GM23338 (cell line): ENCODE results near the gene TTC23. TPM values are rescaled to one million over a fixed set of nuclear protein-coding genes. Genes with fewer than 3 reads are reported as not detected.

ENCODE experiments used
- EZH2 ChIP-seq: fragments of 200-600 bp; sonication (generic); IDR thresholded peaks from one replicate; pipeline ENCODE4 v1.8.0; 2017; ENCODE audit warnings: antibody characterized with exemption, mild to moderate bottlenecking, low read depth; ENCODE audit not compliant: unreplicated experiment
- EZH2phosphoT487 ChIP-seq: fragments of 200-600 bp; sonication (generic); IDR thresholded peaks from one replicate; pipeline ENCODE4 v1.8.1; 2018; ENCODE audit warnings: antibody characterized with exemption; ENCODE audit not compliant: unreplicated experiment
- STAT1 ChIP-seq: IDR thresholded peaks from one replicate; pipeline ENCODE4 v1.6.1; 2016; ENCODE audit warnings: antibody characterized with exemption; ENCODE audit not compliant: unreplicated experiment
- ZNF114 ChIP-seq: fragments of 250-450 bp; sonication (Bioruptor Pico); IDR thresholded peaks from 2 replicates; pipeline ENCODE4 v1.5.0; 2020; ENCODE audit warnings: mild to moderate bottlenecking, moderate library complexity
- polyA plus RNA-seq: library from polyadenylated mRNA; unstranded; fragments of >200 nt; fragmentation: Nextera tagmentation; extraction: Ambion mirVana; gene quantifications from 2 replicates; pipeline ENCODE4 v1.2.1, GENCODE V29; 2016
- total RNA-seq: library from RNA; depleted of rRNA; stranded (reverse); fragments of >200 nt; shearing (Covaris generic); gene quantifications from 2 replicates; pipeline ENCODE4 v1.2.3, GENCODE V29; 2014
- TF ChIP-seq, protein P1 (sequence below): fragments of 250-450 bp; sonication (Bioruptor Pico); IDR thresholded peaks from 2 replicates; pipeline ENCODE4 v1.5.0; 2020; ENCODE audit warnings: mild to moderate bottlenecking, moderate library complexity
- TF ChIP-seq, protein P2 (sequence below): IDR thresholded peaks from 2 replicates; pipeline ENCODE4 v1.6.1; 2016; ENCODE audit warnings: antibody characterized with exemption
- TF ChIP-seq, protein P3 (sequence below), 2 experiments: fragments of 200-600 bp in 1 of 2; sonication (generic) in 1 of 2; conservative IDR thresholded peaks; 2 replicates each; pipeline versions ENCODE4 v1.5.1 to v1.6.1; 2016 to 2017; ENCODE audit warnings: antibody characterized with exemption in 2 of 2, low read depth in 2 of 2, mild to moderate bottlenecking in 2 of 2, moderate library complexity in 1 of 2
- TF ChIP-seq, protein P4 (sequence below): IDR thresholded peaks from one replicate; pipeline ENCODE4 v1.6.1; 2018; ENCODE audit warnings: antibody characterized with exemption; ENCODE audit not compliant: unreplicated experiment

The TTC23 gene
- total and polyA plus RNA-seq, 2 experiments from 2014 or later = 6.3 to 25.2 TPM

DNA sequence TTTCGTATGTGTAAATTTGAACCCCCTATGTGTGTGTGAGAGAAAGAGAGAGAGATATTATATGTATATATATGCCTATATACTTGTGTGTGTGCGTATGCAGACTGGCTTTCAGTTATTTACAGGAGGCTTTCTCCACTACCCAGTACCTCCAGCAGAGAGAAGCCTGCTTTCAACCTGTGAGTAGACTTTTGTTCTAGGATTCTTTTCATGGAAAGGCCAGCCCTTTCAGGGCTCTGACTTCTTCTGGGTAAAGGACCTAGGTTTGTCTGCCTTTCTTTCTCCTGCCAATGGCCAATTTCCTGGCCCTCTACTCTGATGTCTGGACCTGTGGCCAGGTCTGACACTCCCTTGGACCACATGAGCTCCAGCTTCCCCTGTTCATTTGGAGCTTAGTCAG is 25.7 kb upstream of the TTC23 start (continued):
- TF ChIP-seq, protein P1, sequence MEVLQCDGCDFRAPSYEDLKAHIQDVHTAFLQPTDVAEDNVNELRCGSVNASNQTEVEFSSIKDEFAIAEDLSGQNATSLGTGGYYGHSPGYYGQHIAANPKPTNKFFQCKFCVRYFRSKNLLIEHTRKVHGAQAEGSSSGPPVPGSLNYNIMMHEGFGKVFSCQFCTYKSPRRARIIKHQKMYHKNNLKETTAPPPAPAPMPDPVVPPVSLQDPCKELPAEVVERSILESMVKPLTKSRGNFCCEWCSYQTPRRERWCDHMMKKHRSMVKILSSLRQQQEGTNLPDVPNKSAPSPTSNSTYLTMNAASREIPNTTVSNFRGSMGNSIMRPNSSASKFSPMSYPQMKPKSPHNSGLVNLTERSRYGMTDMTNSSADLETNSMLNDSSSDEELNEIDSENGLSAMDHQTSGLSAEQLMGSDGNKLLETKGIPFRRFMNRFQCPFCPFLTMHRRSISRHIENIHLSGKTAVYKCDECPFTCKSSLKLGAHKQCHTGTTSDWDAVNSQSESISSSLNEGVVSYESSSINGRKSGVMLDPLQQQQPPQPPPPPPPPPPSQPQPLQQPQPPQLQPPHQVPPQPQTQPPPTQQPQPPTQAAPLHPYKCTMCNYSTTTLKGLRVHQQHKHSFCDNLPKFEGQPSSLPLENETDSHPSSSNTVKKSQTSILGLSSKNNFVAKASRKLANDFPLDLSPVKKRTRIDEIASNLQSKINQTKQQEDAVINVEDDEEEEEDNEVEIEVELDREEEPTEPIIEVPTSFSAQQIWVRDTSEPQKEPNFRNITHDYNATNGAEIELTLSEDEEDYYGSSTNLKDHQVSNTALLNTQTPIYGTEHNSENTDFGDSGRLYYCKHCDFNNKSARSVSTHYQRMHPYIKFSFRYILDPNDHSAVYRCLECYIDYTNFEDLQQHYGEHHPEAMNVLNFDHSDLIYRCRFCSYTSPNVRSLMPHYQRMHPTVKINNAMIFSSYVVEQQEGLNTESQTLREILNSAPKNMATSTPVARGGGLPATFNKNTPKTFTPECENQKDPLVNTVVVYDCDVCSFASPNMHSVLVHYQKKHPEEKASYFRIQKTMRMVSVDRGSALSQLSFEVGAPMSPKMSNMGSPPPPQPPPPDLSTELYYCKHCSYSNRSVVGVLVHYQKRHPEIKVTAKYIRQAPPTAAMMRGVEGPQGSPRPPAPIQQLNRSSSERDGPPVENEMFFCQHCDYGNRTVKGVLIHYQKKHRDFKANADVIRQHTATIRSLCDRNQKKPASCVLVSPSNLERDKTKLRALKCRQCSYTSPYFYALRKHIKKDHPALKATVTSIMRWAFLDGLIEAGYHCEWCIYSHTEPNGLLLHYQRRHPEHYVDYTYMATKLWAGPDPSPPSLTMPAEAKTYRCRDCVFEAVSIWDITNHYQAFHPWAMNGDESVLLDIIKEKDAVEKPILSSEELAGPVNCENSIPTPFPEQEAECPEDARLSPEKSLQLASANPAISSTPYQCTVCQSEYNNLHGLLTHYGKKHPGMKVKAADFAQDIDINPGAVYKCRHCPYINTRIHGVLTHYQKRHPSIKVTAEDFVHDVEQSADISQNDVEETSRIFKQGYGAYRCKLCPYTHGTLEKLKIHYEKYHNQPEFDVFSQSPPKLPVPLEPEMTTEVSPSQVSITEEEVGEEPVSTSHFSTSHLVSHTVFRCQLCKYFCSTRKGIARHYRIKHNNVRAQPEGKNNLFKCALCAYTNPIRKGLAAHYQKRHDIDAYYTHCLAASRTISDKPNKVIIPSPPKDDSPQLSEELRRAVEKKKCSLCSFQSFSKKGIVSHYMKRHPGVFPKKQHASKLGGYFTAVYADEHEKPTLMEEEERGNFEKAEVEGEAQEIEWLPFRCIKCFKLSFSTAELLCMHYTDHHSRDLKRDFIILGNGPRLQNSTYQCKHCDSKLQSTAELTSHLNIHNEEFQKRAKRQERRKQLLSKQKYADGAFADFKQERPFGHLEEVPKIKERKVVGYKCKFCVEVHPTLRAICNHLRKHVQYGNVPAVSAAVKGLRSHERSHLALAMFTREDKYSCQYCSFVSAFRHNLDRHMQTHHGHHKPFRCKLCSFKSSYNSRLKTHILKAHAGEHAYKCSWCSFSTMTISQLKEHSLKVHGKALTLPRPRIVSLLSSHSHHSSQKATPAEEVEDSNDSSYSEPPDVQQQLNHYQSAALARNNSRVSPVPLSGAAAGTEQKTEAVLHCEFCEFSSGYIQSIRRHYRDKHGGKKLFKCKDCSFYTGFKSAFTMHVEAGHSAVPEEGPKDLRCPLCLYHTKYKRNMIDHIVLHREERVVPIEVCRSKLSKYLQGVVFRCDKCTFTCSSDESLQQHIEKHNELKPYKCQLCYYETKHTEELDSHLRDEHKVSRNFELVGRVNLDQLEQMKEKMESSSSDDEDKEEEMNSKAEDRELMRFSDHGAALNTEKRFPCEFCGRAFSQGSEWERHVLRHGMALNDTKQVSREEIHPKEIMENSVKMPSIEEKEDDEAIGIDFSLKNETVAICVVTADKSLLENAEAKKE = no peak
- TF ChIP-seq ZNF114 (CRISPR knock-in tag) = no peak
- TF ChIP-seq EZH2 = no peak
- TF ChIP-seq STAT1 = no peak
- TF ChIP-seq, protein P2, sequence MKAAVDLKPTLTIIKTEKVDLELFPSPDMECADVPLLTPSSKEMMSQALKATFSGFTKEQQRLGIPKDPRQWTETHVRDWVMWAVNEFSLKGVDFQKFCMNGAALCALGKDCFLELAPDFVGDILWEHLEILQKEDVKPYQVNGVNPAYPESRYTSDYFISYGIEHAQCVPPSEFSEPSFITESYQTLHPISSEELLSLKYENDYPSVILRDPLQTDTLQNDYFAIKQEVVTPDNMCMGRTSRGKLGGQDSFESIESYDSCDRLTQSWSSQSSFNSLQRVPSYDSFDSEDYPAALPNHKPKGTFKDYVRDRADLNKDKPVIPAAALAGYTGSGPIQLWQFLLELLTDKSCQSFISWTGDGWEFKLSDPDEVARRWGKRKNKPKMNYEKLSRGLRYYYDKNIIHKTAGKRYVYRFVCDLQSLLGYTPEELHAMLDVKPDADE = no peak
- no peak for TF ChIP-seq EZH2phosphoT487
- TF ChIP-seq, protein P3, sequence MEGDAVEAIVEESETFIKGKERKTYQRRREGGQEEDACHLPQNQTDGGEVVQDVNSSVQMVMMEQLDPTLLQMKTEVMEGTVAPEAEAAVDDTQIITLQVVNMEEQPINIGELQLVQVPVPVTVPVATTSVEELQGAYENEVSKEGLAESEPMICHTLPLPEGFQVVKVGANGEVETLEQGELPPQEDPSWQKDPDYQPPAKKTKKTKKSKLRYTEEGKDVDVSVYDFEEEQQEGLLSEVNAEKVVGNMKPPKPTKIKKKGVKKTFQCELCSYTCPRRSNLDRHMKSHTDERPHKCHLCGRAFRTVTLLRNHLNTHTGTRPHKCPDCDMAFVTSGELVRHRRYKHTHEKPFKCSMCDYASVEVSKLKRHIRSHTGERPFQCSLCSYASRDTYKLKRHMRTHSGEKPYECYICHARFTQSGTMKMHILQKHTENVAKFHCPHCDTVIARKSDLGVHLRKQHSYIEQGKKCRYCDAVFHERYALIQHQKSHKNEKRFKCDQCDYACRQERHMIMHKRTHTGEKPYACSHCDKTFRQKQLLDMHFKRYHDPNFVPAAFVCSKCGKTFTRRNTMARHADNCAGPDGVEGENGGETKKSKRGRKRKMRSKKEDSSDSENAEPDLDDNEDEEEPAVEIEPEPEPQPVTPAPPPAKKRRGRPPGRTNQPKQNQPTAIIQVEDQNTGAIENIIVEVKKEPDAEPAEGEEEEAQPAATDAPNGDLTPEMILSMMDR (conservative IDR thresholded peaks at IDR 0.05; ENCODE audit: low read depth in 2 of 2) = no peak
- TF ChIP-seq, protein P4, sequence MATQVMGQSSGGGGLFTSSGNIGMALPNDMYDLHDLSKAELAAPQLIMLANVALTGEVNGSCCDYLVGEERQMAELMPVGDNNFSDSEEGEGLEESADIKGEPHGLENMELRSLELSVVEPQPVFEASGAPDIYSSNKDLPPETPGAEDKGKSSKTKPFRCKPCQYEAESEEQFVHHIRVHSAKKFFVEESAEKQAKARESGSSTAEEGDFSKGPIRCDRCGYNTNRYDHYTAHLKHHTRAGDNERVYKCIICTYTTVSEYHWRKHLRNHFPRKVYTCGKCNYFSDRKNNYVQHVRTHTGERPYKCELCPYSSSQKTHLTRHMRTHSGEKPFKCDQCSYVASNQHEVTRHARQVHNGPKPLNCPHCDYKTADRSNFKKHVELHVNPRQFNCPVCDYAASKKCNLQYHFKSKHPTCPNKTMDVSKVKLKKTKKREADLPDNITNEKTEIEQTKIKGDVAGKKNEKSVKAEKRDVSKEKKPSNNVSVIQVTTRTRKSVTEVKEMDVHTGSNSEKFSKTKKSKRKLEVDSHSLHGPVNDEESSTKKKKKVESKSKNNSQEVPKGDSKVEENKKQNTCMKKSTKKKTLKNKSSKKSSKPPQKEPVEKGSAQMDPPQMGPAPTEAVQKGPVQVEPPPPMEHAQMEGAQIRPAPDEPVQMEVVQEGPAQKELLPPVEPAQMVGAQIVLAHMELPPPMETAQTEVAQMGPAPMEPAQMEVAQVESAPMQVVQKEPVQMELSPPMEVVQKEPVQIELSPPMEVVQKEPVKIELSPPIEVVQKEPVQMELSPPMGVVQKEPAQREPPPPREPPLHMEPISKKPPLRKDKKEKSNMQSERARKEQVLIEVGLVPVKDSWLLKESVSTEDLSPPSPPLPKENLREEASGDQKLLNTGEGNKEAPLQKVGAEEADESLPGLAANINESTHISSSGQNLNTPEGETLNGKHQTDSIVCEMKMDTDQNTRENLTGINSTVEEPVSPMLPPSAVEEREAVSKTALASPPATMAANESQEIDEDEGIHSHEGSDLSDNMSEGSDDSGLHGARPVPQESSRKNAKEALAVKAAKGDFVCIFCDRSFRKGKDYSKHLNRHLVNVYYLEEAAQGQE = no peak
